GM20000 (cell line): ENCODE measurements around the gene TTC23L.

Source experiments
- DNase-seq: peaks from one replicate; pipeline ENCODE4 v3.0.0; 2012; ENCODE audit warnings: low spot score
- CTCF ChIP-seq: IDR thresholded peaks from 2 replicates; pipeline ENCODE4 v1.5.1; 2012; ENCODE audit warnings: mild to moderate bottlenecking, control low read depth; ENCODE audit errors: extremely low read depth, missing control alignments

TTC23L gene

GRCh38 chr5:34891981-34892380 lies 53.0 kb downstream of the TTC23L start:
- TF ChIP-seq CTCF, result no peak
- no peak for DNase-seq

- TF ChIP-seq CTCF, result no peak
Observed at GRCh38 chr5:34892414-34892813, 53.5 kb downstream of the TTC23L start.

GRCh38 chr5:34894716-34895115 lies 55.8 kb downstream of the TTC23L start:
- TF ChIP-seq CTCF, result no peak
- no peak for DNase-seq

More at GRCh38 chr5:34892414-34892813, 53.5 kb downstream of the TTC23L start:
- no peak for DNase-seq

GRCh38 chr5:34895641-34896419 lies 56.9 kb downstream of the TTC23L start:
- DNase-seq, result no peak
- no peak for TF ChIP-seq CTCF

- no peak for DNase-seq
- TF ChIP-seq CTCF, result no peak
Observed at GRCh38 chr5:34897646-34898045, 58.7 kb downstream of the TTC23L start.

GRCh38 chr5:34898258-34898895 lies 59.4 kb downstream of the TTC23L start:
- TF ChIP-seq CTCF, result peak; percentile 71
- DNase-seq, result peak; percentile 55

GRCh38 chr5:34899066-34899465 lies 60.1 kb downstream of the TTC23L start:
- TF ChIP-seq CTCF, result no peak
- DNase-seq, result no peak
